COLO829 (cell line): ENCODE results near the gene DMBX1.

Experiments used
- DNase-seq: peaks from one replicate; pipeline ENCODE4 v3.0.0; 2012; ENCODE audit warnings: low spot score

DMBX1 gene

GRCh38 chr1:46506470-46507219 lies 17.0 kb downstream of the DMBX1 start:
- no peak for DNase-seq

- DNase-seq = no peak
These were observed 19.1 kb downstream of the DMBX1 start for GRCh38 chr1:46508757-46509156.

GRCh38 chr1:46510341-46510997 lies 20.8 kb downstream of the DMBX1 start:
- no peak for DNase-seq

DNA sequence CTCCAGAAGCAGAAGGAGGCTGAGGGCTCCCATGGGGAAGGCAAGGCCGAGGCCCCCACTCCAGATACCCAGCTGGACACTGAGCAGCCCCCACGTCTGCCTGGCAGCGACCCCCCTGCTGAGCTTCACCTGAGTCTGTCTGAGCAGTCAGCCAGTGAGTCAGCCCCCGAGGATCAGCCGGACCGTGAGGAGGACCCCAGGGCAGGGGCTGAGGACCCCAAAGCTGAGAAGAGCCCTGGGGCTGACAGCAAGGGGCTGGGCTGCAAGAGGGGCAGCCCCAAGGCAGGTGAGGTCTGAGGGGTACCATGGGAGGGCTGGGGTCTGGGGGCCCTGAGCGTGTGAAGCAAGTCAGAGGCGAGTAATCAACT lies 21.3 kb downstream of the DMBX1 start:
- DNase-seq = no peak

DNA sequence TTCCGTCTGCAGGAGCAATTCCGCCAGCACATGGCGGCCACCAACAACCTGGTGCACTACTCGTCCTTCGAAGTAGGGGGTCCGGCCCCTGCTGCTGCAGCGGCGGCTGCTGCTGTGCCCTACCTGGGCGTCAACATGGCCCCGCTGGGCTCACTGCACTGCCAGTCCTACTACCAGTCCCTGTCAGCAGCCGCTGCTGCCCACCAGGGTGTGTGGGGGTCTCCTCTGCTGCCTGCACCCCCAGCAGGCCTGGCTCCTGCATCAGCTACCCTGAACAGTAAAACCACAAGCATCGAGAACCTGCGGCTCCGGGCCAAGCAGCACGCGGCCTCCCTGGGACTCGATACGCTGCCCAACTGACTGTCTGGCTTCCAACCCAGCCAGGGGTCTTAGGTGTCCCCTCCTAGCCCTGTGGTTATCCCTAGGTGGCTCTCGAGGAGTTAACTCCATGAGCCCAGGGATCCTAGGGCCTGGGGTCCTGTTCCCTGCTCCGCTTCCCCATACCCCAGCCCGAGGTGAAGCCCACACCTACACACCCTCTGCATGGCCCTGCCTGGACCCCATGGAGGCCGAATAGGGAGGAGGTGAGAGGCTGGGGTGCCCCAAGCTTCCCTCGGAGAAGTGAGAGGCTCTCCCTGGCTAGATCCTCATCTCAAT lies 22.6 kb downstream of the DMBX1 start:
- DNase-seq = no peak

DNA sequence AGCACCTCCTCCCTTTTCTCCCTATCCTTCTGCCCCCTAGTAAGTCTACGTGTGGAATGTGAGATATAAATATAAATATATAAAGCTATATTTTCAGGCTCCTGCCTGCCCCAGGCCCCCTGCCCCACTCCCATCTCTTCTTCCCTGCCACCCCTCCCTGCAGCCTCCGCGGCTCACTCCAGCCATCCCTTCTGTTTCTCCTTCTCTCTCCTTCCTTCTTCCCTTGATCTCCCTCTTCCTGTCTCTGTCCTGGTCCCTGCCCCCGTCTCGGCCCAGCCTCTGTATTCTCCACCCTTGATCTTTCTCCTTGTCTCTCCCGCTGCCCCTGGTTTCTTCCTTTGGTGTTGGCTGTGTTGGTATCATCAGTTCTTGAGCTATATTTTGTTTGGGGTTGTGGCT lies 23.2 kb downstream of the DMBX1 start:
- DNase-seq = no peak

DNA sequence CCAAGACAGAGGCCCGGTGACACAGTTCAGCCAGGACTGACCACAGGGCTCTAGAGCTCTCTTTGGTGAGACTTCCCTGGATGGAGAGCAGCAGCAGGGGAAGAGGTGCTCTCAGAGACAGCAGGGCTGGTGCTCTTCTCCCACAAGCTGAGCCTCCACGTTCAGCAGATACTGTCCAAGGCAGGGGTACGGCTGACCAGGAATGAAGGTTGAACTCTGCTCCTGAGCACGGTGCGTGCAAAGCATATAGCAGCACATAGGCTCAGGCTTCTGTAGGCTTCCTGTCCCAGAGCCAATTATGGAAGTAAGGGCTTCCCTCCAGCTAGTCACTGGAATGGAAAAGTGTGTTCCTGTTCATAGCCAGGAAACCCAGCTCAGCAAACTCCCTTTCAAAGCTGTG lies 23.9 kb downstream of the DMBX1 start:
- DNase-seq = no peak

DNA sequence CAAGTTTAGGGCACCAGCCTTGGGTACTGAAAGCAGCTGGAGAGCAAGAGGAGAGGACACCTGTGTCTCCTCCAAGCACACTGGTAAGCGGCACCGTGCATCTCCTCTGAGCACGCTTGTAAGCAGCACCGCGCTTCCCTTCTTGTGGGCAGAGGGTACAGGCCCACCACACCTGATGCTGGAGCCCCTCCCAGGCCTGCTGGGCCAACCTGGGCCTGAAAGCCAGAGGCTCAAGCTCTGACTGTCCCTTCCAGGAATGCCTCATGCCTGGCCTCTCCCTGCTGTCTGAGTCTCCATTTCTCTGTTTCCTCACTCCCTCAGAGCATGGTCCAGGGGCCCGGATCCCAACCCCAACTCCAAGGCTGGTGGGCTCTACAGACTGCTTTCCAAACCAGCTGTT lies 25.9 kb downstream of the DMBX1 start:
- DNase-seq = no peak

DNA sequence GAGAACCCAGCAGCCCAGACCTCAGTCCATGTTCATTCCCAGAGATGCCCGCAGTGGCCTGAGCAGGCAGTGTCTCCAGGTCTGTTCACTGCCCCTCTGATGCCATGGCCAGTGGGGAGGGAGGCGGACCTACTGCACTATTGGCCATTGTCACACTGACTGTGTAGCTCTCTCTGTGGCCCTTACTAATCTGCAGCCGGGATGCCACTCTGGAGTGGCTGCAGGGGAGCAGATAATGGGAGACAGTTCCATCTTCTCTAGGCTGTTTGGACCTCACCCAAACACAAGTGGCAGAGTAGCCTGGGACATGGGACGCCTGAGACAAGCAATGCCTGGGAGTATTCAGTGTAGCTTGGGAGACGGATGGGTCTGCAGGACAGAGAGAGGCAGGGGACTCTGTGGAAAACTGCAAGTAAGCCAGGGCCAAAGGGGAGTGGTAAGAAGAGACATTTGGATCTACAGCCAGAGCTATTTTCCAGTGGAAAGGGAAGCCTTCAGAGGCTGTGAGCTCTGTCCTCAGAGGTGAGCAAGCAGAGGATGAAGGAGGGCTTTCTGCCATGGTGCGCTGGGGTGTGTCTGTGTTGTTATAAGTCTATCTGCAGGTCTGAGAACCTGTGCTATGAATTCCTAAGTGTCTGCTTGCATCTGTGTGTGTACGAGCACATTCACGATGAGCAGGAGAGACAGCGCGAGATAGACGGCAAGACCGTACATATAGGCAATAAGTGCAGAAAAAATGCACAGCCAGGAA lies 26.7 kb downstream of the DMBX1 start:
- DNase-seq = no peak

GRCh38 chr1:46517010-46517600 lies 27.5 kb downstream of the DMBX1 start:
- DNase-seq = no peak

DNA sequence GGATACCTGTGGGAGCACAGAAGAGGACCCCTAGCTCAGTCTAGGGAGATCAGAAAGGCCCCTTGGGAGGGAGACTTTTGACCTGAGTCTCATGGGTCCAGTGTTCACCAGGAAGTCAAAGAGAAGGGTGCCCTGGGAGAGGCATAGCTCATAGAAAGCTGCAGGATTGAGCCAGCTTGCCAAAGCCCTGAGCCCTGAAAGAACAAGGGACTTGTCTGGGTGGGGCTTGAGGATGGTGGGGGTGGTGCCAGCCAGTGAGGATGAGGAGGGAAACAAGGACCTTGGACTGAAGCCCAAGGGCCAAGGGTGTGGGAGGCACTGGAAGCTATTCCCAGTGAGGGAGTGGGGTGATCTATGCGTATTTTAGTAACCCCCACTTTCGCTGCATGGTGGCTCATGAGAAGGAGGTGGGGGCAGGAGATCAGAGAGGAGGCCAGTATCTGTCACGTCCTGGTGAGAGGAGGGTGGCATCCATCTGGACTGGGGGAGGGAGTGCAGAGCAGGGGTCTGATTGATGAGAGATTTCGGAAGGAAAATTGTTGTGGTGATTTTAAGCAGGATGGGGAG lies 28.4 kb downstream of the DMBX1 start:
- no peak for DNase-seq

DNA sequence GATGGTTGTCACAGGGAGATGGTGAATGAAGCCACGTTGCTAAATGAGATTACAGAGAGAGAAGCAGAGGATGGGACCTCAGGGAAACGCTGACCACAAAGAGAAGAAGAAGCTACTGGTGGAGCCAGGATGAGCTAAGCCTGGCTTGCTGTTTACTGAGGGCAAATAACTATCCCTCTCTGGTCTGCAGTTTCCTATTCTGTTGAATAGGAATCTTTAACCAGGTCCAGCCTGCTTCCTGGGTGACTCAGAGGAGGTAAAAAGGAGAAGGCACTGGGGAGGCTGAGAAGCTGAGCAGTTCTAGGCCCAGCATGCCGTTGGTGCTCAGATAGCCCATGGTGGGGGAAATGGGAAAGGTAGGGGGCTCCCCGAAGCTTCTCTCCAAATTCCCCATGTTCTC lies 29.6 kb downstream of the DMBX1 start:
- DNase-seq = no peak

DNA sequence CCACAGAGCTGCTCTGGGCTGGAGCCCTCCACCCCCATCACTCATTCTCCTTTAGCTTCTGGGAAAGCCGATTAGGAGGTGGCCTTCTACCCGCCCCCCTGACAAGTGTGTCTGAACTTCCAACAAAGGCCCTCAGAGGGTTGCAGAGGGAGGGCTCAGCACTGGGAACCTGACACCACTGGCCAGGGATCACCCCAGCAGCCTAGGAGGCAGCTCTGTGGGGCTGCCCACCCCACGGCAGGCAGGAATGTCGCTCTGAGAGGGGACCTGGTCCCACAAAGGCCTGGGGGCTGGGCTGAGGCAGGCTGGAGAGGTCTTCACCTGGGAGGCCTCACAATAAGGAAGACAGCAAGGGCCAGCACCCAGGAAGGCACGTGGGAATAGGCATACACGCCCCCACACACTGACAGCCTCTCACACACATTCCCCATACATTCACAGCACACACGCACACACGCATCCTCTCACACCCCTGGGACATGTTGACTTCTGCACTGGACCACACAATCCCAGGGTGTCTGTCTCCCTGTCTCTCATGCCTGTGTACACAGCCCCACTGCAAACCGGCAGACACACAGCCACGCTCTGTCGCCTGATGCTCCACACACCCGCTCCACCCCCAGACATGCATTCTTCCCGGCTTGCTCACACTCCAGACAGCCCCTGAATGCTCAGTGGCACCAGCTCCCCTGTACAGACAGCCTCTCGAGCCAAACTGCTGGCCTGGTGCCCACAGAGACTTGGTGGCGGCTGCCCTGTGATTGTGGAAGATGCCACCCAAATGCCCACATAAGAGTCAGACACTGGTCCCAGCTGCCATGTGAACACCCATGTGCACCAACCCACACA lies 30.7 kb downstream of the DMBX1 start:
- peak; percentile 67 for DNase-seq

DNA sequence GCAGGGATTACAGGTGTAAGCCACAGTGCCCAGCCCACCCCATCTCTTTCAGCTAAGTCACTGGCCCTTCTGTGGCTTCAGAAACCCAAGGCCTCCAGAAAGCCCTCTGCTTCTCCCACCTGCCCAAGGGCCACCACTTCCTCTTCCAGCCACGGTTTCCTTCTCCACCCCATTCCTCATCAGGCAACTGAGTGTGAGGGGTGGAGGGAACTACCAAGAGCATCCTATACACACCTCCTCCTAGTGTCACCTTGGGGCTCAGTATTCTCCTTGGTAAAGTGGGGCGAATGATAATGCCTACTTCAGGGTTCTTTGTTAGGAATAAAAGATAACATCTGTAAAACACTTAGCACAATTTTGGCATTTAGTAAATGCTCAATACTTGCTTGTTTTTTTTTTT lies 31.8 kb downstream of the DMBX1 start:
- no peak for DNase-seq

DNA sequence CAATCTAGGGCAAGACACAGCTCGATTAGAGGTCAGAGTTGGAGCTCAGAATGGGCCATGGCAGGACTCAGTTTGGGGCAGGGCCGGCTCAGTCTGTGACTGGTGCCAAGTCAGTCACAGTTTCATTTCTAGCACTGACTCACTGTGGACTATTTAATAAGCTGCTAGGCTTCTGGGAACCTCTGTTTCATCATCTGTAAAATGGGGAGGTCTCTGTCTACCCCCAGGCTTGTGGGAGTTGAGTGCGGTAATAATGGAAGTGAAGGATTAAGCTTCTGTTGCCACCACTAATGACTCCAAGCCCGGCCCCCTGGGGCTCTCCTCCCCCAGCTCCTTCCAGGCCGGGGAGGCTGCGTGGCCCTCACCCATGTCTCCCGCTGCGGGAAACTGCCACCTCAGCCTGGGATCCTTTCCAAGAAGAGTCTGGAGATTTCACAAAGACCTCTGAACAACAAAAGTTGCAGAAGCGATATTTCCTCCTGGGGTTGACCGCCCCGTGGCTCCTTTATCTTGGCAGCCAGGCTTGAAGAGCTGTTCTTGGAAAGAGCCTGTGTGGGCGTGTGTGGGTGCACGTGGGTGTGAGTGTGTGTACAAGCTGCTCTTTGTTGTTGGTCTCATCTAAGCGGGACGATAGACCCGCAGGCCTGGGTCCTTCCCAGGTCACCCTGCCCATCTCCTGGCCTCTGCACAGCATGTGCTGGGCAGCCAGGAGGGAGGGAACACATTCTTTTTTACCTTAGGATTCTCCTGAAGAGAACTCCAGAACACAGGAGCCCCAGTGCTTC lies 32.7 kb downstream of the DMBX1 start:
- DNase-seq = peak; percentile 42

DNA sequence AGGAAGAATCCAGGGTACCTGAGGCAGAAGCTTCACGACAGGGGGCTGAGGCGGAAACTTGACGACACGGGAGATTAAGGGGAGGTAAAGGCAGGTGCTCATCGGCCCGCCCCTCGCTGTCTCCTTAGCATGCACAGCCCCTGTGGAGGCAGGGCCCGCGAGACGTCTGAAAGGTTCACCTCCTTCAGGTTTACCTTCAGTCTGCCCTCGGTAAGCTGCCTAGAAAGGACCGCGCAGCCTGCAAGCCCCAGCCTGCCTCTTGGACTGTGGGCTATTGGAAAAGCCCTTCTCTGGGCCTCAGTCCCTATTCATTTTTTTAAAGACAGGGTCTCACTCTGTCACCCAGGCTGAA lies 33.3 kb downstream of the DMBX1 start:
- no peak for DNase-seq

GRCh38 chr1:46523496-46524353 lies 34.1 kb downstream of the DMBX1 start:
- DNase-seq = no peak

GRCh38 chr1:46524843-46525242 lies 35.2 kb downstream of the DMBX1 start:
- no peak for DNase-seq

DNA sequence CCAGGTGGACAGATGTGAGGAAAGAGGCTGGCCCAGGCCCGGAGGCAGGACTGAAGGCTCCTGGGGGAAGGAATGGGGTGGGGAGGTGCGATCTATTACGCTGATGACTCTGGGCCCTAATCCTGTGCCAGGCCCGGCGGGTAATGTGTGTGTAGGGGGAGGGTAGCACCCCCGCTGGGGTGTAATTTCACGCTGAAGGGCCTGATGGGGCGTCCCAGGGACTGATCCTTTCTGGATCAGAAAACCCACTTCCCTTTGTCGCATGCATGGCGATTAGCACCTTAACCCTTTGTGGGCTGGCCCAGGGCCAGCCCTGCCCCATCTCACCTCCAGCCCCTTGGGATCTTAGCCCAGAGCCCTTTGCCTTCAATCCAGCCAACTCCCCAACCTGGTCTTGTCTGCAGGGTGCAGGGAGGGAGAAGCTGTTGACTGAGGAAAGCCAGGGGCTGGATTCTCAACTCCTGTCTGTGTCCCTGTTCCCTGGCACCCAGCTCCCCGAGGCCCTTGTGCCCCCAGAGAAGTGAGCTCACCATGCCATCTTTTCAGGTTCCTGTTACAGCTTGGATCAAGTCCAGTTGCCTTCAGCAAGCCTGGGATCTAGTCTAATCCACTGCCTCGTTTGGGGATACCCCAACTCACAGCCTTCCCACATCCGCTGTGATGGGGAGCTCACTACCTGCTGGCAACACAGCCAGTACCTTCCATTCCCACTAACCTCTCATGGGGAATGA lies 35.8 kb downstream of the DMBX1 start:
- DNase-seq = no peak
